ENCODE results near the gene SELENOW.
"Not testable (repeated sequence)": the region's sequence is repeated elsewhere in the genome, so short reads cannot be mapped to it uniquely, and the experiment has no call there.

Gene SELENOW

DNA sequence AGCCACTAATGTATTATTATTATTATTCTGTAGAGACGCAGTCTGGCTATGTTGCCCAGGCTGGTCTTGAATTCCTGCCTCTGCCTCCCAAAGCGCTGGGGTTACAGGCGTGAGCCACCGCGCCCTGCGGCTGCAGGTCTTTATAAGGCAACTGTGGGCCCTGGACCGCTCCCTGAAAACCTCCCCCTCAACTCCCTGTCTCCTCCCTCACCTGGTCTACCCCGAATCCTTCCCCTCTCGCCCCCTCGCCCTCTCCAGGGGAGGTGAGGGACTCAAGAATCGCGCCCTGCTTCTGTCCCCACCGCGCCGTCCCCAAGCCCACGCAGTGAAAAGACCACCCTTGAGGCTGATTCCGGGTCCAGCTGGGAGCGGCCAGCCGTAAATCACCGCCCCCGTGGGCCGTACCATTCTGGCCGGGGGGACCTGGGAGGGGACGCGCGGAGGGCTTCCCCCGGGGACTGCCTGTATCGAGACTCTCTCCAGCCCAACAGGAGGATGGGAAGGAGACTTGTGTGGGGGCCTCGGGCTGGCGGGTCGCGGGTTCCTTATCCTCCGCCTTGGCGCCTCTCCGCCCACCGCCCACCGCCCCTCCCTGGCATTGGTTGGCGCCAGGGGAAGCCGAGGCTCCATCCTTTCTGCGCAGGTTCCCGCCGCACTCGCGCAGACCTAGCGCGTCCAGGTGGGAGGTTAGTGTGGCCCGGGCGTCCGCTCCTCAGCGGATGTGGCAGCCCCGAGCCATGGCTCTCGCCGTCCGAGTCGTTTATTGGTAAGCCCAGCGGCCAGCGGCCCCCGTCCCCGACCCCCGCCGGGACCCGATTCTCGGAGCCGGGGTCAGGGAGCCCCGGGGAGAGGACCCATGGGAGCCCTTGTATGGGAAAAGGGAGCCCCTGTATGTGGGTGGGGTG, at the start of gene SELENOW:
TSS of gene SELENOW (plus strand) at position 655 of the 905 bp plus-strand sequence. CDS start at position 738, 83 bp downstream.
- DNase-seq: peak; percentile 69

DNA sequence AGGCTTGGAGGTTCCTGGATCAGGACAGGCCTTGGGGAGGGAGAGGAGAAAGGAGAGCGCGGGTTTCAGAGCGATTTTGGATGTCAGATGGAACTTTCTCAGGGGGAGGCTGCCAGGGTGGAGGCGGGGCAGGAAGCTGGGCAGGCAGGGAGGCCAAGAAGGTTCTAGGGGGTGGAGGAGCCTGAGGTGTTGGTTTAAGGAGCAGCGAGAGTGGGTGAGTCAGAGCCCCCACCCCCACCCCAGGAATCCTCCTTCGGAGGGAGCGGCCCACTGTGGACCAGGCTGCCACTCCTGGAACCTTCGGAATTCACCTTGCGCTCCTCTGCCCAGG, 49.1 kb upstream of the SELENOW start:
- peak; percentile 37 for DNase-seq

DNA sequence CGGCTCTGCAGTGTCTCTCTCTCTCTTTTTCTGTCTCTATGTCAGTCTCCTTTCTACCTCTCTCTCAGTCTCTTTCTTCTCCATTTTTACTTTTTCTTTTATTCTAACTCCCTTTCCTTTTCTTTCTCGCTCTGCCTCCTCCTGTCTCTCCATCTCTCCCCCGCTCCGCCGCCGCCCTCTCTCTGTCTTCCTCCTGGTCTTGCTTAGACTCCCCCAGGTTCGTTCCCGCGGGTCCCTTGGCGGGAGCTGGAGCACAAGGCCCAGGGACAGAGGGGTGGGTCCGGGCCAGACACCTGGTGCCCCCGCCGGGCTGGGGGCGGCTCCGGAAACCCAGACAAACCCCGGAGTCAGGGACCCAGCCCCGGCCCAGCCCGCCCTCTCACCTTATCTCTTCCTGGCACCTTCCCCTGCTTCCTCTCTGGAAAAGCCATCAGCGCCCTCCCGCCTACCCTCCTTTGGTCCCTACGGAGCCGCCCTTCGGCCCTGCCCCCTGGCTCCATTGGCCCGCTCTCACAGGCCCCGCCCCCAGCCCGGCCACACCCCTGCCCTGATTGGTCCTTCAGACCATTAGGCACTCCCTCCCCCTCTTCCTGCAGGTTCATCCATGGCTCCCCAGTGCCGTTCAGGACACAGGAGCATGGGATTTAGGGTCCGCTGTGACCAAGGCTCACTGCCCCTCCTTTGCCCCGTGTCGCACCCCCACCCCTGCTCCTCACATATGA, 48.5 kb upstream of the SELENOW start:
- peak; percentile 92 for DNase-seq

DNA sequence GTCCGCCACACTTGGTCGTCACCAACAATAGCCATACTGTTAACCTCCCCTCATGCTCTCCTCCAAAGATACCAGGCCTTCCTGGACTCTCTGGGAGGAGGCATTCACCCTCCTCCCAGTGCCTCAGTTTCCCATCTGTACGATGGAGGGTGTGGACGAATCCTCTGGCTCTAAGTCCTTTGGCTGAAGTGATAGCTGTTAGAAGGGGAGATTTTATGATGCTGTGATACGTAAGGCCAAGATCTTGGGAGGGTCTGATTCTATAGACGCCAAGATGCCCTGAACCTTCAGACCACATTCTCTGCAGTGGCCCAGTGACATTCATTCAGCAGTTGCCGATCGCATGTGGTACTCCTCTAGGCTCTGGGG, 48.0 kb upstream of the SELENOW start:
- no peak for DNase-seq

DNA sequence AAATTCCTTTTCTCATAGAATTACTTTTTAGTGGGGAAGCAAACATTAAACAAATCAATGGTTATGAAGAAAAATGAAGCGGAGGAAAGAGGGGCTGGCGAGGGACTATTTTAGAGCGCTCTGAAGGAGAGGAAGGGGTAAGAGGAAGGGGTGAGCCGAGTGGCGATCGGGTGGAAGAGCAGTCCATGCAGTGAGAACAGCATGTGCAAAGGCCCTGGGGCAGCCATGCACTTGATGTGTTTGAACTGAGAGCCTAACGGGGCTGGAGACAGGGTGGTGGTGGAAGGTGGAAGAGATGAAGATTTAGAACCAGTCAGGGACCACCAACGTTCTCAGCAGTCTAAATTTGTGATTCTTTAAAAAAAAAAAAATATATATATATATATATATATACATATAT, 47.6 kb upstream of the SELENOW start:
- no peak for DNase-seq

DNA sequence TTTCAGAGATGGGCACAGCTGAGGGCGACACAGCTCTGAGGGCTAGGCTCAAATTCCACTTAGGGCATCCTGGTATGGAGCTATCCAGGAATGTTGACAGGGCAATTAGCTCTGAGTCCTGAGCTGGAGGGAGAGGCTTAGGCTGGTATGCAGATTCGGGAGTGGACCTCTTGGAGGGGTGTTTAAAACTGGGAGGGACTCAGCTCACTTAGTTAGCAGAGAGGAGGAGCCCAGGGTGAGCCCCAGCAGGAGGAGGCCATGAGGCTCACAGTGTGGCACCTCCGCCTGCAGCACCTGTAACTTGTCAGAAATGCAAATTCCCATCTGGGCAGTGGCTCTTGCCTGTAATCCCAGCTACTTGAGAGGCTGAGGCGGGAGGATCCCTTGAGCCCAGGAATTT, 43.4 kb upstream of the SELENOW start:
- no peak for DNase-seq

DNA sequence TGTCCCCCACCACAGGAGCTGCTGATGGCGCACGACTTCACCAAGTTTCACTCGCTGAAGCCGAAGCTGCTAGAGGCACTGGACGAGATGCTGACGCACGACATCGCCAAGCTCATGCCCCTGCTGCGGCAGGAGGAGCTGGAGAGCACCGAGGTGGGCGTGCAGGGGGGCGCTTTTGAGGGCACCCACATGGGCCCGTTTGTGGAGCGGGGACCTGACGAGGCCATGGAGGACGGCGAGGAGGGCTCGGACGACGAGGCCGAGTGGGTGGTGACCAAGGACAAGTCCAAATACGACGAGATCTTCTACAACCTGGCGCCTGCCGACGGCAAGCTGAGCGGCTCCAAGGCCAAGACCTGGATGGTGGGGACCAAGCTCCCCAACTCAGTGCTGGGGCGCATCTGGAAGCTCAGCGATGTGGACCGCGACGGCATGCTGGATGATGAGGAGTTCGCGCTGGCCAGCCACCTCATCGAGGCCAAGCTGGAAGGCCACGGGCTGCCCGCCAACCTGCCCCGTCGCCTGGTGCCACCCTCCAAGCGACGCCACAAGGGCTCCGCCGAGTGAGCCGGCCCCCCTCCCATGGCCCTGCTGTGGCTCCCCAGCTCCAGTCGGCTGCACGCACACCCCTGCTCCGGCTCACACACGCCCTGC, 37.5 kb upstream of the SELENOW start:
- no peak for DNase-seq

DNA sequence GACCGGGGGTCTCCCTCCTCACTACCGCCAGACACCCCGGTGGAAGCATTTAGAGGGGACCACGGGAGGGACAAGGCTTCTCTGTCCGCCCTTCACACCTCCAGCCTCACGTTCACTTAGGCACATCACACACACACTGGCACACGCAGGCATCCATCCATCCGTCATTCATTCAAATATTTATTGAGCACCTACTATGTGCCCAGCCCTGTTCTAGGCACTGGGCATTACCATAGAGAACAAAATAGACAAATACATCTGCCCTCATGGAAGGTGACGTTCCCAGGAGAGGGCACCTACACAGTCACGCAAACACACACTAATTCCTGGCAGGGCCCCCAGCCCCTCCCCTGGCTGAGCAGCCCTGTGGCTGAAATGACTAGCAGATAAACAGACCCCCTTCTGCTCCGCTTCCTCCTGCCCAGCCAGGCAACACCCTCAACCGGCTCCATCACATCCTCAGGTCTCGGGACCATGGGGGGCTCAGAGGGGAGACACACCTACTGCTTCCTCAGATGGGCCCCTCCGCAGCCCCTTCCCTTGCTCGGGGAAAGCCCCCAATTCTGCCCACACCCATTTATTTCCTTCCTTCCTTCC, 36.9 kb upstream of the SELENOW start:
- no peak for DNase-seq

DNA sequence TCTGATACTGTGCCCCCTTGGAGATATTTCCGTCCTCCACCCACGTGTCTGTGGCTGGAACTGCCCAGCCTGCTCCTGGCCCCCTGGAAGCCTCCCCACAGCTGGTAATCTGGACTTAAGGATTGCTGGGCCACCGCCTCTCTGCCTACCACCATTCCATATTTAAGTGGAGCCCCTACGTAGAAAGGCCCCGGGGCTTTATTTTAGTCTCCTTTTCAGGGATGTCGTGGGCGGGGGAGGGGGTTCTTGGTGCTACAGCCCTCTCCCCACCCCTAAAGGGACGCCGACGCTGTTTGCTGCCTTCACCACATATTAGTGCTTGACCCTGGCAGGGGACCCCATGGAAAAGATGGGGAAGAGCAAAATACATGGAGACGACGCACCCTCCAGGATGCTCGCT, 35.9 kb upstream of the SELENOW start:
- DNase-seq: no peak

DNA sequence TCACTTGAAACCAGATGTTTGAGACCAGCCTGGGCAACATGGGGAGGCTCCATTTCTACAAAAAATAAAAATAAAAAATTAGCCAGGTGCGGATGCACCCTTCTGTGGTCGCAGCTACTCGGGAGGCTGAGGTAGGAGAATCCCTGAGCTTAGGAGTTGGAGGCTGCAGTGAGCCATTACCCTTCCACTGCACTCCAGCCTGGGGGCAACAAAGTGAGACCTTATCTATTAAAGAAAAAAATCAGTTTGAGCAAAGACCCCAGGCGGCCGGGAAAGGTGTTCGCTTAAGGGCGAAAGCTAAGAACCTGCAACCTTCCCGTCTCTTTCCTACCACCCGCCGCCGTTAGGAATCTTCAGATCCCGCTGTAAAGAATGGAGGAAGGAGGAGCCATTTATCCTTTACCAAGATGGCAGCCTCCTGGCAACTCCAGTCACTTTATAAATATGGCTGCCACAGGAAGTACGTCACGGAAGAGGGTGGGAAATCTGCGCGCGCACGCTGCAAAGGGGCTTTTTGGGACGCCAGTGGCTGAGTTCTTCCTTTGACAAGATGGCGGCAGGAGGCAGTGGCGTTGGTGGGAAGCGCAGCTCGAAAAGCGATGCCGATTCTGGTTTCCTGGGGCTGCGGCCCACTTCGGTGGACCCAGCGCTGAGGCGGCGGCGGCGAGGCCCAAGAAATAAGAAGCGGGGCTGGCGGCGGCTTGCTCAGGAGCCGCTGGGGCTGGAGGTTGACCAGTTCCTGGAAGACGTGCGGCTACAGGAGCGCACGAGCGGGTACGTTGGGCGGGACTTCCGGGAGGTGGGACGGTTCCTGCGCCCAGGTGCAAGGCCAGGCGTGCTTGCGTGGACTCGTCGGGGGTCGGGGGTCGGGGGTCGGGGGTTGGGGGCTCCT, 33.2 kb upstream of the SELENOW start, which contains the start of gene NOP53:
TSS of gene NOP53 (plus strand) at position 537 of the 892 bp plus-strand sequence. CDS start at position 551, 14 bp downstream.
- DNase-seq: peak; percentile 97

DNA sequence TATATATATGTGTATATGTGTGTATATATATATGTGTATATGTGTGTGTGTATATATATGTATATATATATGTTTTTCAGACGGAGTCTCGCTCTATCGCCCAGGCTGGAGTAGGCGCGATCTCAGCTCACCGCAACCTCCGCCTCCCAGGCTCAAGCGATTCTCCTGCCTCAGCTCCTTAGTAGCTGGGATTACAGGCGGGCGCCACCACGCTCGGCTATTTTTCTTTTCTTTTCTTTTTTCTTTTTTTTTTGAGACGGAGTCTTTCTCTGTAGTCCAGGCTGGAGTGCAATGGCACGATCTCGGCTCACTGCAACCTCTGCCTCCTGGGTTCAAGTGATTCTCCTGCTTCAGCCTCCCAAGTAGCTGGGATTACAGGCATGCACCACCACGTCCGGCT, 32.4 kb upstream of the SELENOW start:
- not testable (repeated sequence) for DNase-seq

DNA sequence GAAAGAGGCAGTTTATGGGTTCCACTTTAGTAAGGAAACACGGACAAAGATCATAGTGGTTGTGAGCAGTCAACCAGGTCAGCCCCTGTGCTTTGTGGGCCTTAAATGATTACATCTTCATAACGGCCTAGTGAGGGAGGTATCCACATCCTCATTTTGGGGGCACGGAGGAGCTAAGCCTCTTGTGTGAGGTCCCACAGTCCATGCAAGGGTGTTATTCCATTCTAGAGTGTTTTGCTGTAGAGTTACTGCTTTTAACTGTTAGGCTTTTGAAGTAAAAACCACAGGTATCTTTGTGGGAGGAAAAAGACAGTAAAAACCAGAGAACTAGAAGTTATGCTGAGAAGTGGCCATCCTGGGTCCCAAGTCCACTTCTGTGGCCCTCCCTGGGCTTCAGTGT, 29.2 kb upstream of the SELENOW start:
- no peak for DNase-seq

DNA sequence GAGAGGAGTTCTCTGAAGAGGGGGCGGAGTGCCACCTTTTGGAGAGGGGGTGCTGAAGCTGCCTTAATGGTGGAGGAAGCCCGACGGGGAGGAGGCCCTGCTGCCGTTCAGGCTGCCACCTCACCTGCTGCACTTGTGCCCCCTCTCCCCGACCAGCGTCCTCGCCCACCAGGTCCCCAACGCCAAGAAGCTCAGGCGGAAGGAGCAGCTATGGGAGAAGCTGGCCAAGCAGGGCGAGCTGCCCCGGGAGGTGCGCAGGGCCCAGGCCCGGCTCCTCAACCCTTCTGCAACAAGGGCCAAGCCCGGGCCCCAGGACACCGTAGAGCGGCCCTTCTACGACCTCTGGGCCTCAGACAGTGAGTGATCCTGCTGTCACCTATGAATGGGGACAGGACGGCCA, 27.8 kb upstream of the SELENOW start:
- no peak for DNase-seq

DNA sequence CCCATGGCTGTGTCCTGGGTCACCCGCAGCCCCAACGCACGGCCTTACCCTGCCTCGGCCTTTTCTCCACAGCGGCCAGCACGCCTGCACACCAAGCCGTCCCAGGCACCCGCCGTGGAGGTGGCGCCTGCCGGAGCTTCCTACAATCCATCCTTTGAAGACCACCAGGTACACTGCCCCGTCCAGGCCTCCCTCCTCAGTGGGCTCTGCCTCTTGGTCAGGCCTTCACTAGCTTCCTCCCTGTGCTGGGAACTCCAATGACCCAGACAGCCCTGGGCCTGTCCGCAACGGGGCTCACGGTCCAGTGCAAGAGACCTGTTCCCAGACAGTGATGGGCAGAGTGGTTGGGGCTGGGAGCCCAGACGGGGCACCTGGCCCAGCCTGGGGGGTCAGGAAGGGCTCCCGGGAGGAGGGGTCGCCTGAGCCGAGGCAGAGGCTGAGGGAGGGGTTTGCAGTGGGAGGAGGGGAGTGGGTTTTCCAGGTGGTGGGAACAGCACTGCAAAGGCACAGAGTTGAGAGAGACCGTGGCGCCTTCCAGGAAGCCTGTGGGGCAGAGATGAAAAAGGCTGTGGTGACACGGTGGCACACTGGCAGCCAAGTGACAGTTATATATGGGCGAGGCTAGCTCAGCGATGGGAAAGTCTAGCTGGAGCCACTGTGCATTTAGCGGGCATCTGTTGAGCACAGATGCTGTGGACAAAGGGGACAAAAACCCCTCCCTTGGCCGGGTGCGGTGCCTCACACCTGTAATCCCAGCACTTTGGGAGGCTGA, 25.9 kb upstream of the SELENOW start:
- DNase-seq: no peak

DNA sequence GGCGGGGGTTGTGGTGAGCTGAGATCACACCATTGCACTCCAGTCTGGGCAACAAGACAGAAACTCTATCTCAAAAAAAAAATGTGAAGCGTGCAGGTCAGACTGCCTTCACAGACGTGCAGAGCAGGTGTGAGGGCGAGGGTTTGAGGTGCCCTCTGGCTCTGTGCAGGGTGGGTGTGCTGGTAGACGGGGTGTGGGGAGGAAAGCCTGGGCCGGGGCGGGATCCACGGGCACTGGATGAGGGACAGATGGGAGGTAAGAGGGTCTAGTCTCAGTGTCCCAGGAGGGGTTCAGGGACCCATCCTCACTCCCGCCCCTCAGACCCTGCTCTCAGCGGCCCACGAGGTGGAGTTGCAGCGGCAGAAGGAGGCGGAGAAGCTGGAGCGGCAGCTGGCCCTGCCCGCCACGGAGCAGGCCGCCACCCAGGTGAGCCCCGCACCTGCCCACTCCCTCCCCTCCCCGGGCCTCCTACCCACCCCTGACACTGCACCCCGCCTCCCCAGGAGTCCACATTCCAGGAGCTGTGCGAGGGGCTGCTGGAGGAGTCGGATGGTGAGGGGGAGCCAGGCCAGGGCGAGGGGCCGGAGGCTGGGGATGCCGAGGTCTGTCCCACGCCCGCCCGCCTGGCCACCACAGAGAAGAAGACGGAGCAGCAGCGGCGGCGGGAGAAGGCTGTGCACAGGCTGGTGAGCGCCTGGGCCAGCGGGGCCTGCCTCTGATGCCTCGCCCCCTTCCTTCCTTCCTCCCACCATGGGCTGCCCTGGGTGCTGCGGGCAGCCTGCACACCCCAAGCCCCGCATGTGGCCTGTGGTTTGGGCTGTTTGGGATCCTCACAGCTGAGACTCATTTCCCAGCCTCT, 24.1 kb upstream of the SELENOW start:
- DNase-seq: no peak

DNA sequence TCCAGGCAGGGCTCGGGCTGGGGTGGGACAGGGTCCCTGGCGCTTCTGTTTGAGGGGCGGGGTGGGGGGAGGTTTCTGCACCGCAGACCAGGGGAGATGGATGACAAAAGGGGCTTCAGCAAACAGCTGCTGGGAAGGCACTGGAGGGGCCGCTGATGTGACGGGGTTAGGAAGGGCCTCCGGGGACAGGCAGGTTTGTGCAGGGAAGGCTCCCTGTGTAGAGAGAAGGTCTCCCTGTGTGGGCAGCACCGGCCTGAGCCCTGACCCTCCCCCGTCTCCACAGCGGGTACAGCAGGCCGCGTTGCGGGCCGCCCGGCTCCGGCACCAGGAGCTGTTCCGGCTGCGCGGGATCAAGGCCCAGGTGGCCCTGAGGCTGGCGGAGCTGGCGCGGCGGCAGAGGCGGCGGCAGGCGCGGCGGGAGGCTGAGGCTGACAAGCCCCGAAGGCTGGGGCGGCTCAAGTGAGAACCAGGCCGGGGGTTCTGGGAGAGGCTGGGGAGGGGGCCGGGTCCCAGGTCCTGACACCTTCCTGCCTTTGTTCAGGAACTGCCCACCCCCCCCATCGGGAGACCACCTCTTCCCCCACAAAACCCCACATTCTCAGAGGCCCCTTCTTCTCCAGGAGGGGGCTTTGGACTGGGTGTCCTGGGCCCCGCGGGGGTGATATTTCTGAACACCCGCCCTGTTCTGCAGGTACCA, 23.3 kb upstream of the SELENOW start:
- no peak for DNase-seq

DNA sequence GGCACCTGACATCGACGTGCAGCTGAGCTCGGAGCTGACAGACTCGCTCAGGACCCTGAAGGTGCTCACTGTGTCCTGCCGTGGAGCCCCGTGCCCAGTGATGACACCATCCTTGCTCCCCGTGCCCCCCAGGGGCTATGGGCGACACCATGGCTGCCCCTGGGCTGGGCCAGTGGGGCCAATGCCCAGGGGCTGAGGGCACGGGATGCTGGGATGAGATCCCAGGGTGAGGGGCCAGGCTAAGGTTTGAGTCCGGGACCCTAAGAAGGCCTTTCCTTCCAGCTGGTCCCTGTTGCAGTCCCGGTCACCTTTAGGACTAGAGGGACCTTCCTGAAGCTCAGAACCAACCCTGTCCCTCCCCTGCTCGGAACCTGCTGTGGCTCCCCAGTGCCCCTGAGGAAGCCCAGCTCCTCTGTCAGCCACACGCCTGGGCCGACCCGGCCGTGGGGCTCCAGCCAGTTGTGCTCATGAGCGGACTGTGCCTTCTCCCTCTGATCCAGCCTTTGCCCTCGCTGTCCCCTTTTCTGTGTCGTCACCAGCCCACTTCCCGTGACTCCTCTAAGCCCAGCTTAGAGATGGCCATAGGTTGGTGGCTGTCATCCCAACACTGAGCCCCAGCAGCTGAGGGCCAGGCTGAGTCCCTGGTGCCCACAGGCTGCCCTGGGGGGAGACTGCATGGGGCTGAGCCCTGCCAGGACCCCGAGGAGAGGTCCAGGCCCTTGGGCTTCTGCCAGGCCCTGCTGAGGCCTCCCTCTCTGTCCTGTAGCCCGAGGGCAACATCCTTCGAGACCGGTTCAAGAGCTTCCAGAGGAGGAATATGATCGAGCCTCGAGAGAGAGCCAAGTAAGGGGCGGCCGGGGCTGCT, 22.5 kb upstream of the SELENOW start:
- DNase-seq: no peak

DNA sequence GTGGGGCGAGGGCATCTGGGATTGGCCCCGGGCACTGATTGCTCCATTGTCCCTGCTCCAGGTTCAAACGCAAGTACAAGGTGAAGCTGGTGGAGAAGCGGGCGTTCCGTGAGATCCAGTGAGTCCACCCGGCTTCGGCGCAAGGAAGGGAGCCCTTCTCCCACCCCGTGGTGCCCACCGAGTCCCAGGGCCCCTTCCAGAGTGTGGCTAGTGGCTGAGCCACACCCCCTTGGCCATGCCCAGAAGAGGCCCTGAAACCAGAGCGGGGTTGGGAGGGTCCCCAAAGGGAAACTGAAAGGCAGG, 21.9 kb upstream of the SELENOW start:
- no peak for DNase-seq

Measured in hematopoietic multipotent progenitor cell treated with erythropoietin and hydrocortisone succinate and interleukin-3 and kit ligand, for 8 days (in vitro differentiated cells).